ENCODE measurements around the gene TRIM4. TPM values are rescaled to one million over a fixed set of nuclear protein-coding genes. Genes with fewer than 3 reads are reported as not detected.
"Not testable (repeated sequence)": the region's sequence is repeated elsewhere in the genome, so short reads cannot be mapped to it uniquely, and the experiment has no call there.

The TRIM4 gene
- total RNA-seq, 1 experiment from 2014 or later = 23.4 TPM

DNA sequence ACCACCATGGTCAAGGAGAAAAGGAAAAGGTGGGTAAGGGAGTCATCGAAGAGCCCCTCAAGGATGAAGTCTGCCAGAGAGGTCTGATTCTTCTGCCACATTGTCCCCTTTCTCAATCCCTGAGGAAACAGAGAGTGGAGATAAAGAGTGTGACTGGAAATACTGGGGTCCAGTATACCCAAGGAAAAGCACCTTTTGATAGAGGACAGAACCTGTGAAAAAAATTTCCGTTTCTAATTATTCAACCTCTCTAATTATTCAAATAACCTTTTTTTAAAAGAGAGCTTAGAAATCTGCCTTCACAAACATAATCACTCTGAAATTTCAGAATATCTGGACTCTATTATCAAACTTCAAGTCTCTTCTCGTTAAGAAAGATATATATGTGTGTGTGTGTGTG is 42.4 kb downstream of the TRIM4 start, which contains the start of gene OR2AE1:
OR2AE1 (minus strand) TSS at position 101 of the 400 bp plus-strand sequence; CDS start at position 101, 0 bp downstream.
- no peak within 1 kb of the TSS for H3K27ac ChIP-seq (ENCODE audit: low read depth, low read length, poor library complexity, severe bottlenecking)
- no peaks in the 10 kb centered on the region for H3K4me1 ChIP-seq (ENCODE audit: insufficient read depth, low read length, poor library complexity, severe bottlenecking)
- H3K4me3 ChIP-seq (ENCODE audit: low read depth, low read length, poor library complexity, severe bottlenecking) = no peak within 1 kb of the TSS
- H3K9me3 ChIP-seq (ENCODE audit: low read depth, low read length, poor library complexity, severe bottlenecking) = no peaks in the 10 kb centered on the region
- ChIA-PET CTCF (no interaction called here), POLR2A (ENCODE audit: low non-redundant PET) (no interaction called here)
- H3K27me3 ChIP-seq (replicated peaks; ENCODE audit: insufficient read depth, low read depth, low read length, poor library complexity) = no peaks in the 10 kb centered on the region
- TF ChIP-seq, protein P1, sequence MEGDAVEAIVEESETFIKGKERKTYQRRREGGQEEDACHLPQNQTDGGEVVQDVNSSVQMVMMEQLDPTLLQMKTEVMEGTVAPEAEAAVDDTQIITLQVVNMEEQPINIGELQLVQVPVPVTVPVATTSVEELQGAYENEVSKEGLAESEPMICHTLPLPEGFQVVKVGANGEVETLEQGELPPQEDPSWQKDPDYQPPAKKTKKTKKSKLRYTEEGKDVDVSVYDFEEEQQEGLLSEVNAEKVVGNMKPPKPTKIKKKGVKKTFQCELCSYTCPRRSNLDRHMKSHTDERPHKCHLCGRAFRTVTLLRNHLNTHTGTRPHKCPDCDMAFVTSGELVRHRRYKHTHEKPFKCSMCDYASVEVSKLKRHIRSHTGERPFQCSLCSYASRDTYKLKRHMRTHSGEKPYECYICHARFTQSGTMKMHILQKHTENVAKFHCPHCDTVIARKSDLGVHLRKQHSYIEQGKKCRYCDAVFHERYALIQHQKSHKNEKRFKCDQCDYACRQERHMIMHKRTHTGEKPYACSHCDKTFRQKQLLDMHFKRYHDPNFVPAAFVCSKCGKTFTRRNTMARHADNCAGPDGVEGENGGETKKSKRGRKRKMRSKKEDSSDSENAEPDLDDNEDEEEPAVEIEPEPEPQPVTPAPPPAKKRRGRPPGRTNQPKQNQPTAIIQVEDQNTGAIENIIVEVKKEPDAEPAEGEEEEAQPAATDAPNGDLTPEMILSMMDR (conservative IDR thresholded peaks at IDR 0.05; ENCODE audit: low read depth, low read length) = no peak
- no peak for TF ChIP-seq EZH2 (IDR thresholded peaks at IDR 0.05; ENCODE audit: borderline replicate concordance, low read depth, low read length, poor library complexity, severe bottlenecking)
- DNase-seq (ENCODE audit: low spot score) = no peak
- BruUV-seq (replicated peaks) = no TSS peak
- intact Hi-C loops (cut with micrococcal nuclease; ENCODE audit: unreplicated experiment) = no loop called here
- no peaks in the 10 kb centered on the region for H3K36me3 ChIP-seq (ENCODE audit: insufficient read depth, low read length, poor library complexity, severe bottlenecking)

DNA sequence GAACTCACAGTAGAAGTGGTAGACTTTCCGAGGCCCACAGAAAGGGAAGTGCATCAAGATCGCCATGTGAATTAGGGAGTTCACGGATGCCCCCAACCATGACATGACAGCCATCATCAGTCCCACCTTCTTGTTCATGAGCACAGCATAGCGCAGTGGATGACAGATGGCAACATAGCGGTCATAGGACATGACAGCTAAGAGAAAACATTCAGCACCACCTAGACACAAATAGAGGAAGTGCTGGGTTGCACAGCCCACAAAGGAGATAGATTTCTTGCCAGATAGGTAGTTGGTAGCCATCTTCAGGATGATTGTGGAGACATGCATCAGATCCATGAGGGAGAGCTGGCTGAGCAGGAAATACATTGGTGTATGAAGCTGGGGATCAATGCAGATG is 42.8 kb downstream of the TRIM4 start:
- intact Hi-C loops (cut with micrococcal nuclease; ENCODE audit: unreplicated experiment) = no loop called here
- no peak for DNase-seq (ENCODE audit: low spot score)
- Histone ChIP-seq H3K36me3 (ENCODE audit: insufficient read depth, low read length, poor library complexity, severe bottlenecking) (no peaks in the 10 kb centered on the region), H3K4me3 (ENCODE audit: low read depth, low read length, poor library complexity, severe bottlenecking) (no peak overlapping the region), H3K27ac (ENCODE audit: low read depth, low read length, poor library complexity, severe bottlenecking) (no peak overlapping the region), H3K27me3 (replicated peaks; ENCODE audit: insufficient read depth, low read depth, low read length, poor library complexity) (no peaks in the 10 kb centered on the region), H3K9me3 (ENCODE audit: low read depth, low read length, poor library complexity, severe bottlenecking) (no peaks in the 10 kb centered on the region), H3K4me1 (ENCODE audit: insufficient read depth, low read length, poor library complexity, severe bottlenecking) (no peaks in the 10 kb centered on the region)
- POLR2A ChIA-PET (ENCODE audit: low non-redundant PET) = no interaction called here
- TF ChIP-seq, protein P1 (conservative IDR thresholded peaks at IDR 0.05; ENCODE audit: low read depth, low read length) = no peak
- TF ChIP-seq EZH2 (IDR thresholded peaks at IDR 0.05; ENCODE audit: borderline replicate concordance, low read depth, low read length, poor library complexity, severe bottlenecking) = no peak
- BruUV-seq (replicated peaks) = no TSS peak
- CTCF ChIA-PET = no interaction called here

DNA sequence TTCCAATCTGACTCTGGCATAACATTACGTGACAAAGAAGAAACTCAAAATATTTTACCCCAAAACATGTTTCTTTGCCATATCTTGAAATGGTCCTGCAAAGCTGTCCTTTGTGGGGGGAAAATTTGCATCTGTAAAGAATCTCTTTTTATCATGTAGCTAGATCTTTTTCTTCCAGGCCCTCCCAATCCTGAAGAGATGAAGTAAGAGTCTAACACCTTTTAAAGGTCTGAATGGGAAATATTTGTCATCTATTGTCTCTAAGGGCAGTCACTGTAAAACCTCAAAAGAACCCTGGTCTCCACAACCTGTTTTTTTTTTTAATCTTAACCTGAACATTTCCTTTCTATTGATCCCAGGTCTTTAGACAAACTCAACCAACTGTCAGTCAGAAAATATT is 51.1 kb downstream of the TRIM4 start:
- Histone ChIP-seq H3K27me3 (replicated peaks; ENCODE audit: insufficient read depth, low read depth, low read length, poor library complexity) (peaks cover 13% of the 10 kb centered on the region), H3K27ac (ENCODE audit: low read depth, low read length, poor library complexity, severe bottlenecking) (no peak overlapping the region), H3K4me3 (ENCODE audit: low read depth, low read length, poor library complexity, severe bottlenecking) (no peak overlapping the region), H3K36me3 (ENCODE audit: insufficient read depth, low read length, poor library complexity, severe bottlenecking) (no peaks in the 10 kb centered on the region), H3K4me1 (ENCODE audit: insufficient read depth, low read length, poor library complexity, severe bottlenecking) (no peaks in the 10 kb centered on the region), H3K9me3 (ENCODE audit: low read depth, low read length, poor library complexity, severe bottlenecking) (no peaks in the 10 kb centered on the region)
- TF ChIP-seq, protein P1 (conservative IDR thresholded peaks at IDR 0.05; ENCODE audit: low read depth, low read length) = no peak
- no peak for TF ChIP-seq EZH2 (IDR thresholded peaks at IDR 0.05; ENCODE audit: borderline replicate concordance, low read depth, low read length, poor library complexity, severe bottlenecking)
- BruUV-seq (replicated peaks) = no TSS peak
- ChIA-PET CTCF (no interaction called here), POLR2A (ENCODE audit: low non-redundant PET) (no interaction called here)
- no peak for DNase-seq (ENCODE audit: low spot score)
- intact Hi-C loops (cut with micrococcal nuclease; ENCODE audit: unreplicated experiment) = no loop called here

DNA sequence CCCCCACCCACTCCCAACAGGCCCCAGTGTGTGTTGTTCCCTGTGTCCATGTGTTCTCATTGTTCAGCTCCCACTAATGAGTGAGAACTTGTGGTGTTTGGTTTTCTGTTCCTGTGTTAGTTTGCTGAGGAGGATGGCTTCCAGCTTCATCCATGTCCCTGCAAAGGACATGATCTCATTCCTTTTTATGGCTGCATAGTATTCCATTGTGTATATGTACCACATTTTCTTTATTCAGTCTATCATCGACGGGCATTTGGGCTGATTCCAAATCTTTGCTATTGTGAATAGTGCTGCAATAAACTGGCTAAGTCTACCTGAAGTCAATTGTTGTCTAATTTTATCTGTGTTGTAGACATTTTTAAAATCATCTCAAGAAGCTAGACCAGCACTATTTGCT is 51.9 kb downstream of the TRIM4 start:
- H3K4me1 ChIP-seq (ENCODE audit: insufficient read depth, low read length, poor library complexity, severe bottlenecking); POLR2A ChIA-PET (ENCODE audit: low non-redundant PET); H3K36me3 ChIP-seq (ENCODE audit: insufficient read depth, low read length, poor library complexity, severe bottlenecking); CTCF ChIA-PET; intact Hi-C loops (cut with micrococcal nuclease; ENCODE audit: unreplicated experiment); H3K9me3 ChIP-seq (ENCODE audit: low read depth, low read length, poor library complexity, severe bottlenecking); H3K4me3 ChIP-seq (ENCODE audit: low read depth, low read length, poor library complexity, severe bottlenecking); H3K27ac ChIP-seq (ENCODE audit: low read depth, low read length, poor library complexity, severe bottlenecking); DNase-seq (ENCODE audit: low spot score); BruUV-seq (replicated peaks): not testable (repeated sequence)
- peaks cover 13% of the 10 kb centered on the region for H3K27me3 ChIP-seq (replicated peaks; ENCODE audit: insufficient read depth, low read depth, low read length, poor library complexity)
